NAMALWA (cell line): ENCODE results near the gene HOXB9.

Experiments
- DNase-seq: peaks from one replicate; pipeline ENCODE4 v3.0.0-alpha.2; 2015; ENCODE audit warnings: low spot score

Gene HOXB9

DNA sequence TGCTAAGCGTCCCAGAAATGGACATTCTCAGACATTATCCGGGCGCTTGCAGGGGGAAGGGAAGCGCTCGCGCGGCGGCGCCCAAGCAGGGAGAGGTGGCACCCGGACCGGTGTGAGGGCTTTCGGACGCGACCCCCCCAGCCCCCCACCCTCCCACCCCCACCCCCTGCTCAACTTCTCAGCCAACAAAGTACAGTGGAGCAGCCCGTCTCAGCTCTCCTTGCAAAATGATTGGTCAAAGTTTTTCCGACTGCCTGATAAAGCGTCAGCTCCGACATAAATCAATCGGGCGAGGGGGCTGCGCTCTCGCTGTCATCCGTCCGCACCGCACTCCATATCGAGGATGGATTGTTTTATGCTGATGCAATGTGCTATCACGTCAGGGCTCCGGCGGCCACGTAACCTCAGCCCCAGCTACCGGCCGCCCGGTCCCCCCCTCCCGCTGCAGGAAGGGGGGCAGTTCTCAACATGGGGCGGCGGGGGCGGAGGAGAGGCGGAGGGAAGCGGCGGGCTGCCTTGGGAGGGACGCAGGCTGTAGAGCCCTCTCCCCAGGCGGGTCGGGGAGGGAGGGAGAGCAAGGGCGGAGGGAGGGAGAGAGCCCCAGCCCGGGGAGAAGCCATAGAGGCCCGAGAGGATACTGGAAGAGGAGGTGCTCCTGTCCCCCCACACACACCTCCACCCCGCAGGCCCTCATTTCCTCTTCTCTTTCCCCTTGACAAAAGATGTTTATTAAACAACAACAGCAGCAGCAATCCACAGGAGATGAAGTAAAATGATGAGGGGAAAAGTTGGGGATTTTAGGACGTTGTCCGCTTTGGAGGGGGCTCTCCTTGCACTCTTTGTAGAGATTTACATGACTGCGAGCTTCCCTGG lies at the start of gene HOXB9:
TSS of gene HOXB9 (minus strand) at position 114 of the 873 bp plus-strand sequence. CDS start at position 25, 89 bp downstream.
- no peak for DNase-seq

- DNase-seq: no peak
Observed at GRCh38 chr17:48672340-48672739, 46.2 kb upstream of the HOXB9 start.

GRCh38 chr17:48671697-48672171 lies 45.6 kb upstream of the HOXB9 start:
- DNase-seq: peak; percentile 79

DNA sequence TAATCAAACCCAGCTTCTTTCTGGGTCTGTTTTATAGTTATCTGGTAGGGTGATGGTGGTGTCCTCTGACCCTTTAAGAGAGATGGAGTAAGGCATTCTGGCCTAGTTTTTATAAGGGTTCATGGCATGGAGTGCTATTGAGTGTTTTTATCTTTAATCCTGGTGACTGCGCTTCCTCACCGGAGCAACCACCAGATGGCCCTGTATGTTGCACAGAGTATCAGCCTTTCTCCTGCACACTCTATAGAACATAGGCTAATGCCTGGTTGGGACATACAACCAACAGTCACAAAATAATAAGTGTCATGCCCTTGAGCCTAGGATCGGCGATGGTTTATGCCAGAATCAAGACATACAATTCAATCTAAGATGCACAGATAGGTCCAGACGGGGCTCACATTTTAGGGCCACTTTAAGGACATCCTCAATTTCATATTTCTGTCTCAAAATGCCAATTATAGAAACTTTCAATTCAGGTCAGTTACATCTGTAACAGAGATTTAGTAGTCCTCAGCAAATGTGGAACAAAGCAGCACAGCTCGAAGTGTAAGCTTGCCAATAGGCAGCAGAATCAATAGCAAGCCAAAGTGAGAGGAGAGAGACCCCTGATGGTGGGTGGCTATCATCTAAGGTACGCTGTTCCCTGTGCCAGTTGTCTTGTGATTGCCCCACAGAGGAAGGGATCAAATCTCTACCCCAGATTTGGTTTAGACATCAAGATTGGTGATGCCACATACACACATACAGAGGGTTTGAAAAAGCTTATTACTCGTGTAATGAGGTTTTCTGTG lies 37.2 kb upstream of the HOXB9 start:
- no peak for DNase-seq

GRCh38 chr17:48655913-48656312 lies 29.8 kb upstream of the HOXB9 start:
- no peak for DNase-seq

DNA sequence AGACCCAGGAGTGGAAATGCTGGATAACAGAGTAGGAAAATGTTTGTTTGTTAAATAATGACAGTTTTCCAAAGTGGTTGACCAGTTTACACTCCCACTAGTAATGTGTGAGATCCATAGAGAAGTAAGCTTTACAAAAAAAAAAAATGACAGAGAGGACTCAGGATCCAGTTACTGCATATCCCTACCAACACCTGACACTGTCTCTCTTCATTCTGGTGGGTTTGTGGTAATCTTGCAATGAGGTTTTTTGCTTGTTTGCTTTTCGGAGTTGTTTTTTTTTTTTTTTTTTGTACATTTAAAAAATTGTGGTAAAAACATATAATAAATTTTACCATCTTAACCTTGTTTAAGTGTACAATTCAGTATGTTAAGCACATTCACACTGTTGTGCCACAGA lies 23.6 kb upstream of the HOXB9 start:
- DNase-seq: no peak

DNA sequence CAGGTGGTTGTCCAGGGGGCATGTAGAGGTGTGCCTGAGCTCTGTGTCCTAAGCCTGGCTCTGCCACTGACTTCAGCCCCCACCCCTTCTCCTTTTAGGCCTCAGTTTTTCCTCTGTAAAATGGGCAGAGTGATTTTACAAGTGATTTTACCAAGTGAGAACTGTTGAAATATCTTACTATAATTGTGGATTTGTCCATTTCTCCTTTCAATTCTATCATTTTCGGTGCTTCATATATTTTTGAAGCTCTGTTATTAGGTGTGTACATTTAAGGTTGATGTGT lies 21.7 kb upstream of the HOXB9 start:
- no peak for DNase-seq

DNA sequence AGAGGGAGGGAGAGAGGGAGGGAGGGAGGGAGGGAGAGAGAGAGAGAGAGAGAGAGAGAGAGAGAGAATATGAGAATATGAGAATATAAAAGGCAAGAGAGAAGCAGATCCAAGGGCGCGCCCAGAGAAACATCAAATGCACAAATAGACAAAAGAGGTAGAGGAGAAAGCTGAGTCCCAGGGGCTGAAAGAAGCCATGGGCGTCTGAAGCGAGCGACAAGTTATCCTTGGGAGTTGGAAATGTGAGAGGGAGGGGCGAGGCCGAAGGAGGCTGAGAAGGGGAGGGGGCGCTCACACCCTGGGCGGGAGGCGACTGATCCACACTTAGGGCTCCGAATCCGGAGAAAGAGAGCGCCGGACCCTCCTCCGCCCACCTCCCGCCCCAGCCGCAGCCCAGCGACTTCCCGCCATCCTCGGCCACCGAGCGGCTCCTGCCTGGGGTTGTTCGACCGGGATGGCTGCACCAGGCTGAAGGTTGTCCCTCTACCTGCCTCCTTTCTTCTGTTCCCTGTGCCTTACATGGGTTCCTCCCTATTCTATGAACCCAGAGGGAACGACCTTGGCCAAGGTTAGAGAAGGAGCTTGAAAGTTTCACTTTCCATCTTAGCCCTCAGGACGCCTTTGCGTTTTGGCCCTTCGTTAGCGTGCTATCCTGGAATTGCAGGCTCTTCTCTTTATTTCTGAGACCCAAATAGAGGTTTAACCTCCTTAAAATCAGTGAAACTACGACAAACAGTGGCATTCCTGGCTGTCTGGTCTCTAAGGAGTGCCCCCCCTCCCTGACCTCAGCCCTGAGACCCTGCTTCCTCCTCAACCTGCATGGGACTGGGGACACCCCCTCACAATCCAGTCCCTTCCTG lies 21.2 kb upstream of the HOXB9 start:
- DNase-seq: no peak

DNA sequence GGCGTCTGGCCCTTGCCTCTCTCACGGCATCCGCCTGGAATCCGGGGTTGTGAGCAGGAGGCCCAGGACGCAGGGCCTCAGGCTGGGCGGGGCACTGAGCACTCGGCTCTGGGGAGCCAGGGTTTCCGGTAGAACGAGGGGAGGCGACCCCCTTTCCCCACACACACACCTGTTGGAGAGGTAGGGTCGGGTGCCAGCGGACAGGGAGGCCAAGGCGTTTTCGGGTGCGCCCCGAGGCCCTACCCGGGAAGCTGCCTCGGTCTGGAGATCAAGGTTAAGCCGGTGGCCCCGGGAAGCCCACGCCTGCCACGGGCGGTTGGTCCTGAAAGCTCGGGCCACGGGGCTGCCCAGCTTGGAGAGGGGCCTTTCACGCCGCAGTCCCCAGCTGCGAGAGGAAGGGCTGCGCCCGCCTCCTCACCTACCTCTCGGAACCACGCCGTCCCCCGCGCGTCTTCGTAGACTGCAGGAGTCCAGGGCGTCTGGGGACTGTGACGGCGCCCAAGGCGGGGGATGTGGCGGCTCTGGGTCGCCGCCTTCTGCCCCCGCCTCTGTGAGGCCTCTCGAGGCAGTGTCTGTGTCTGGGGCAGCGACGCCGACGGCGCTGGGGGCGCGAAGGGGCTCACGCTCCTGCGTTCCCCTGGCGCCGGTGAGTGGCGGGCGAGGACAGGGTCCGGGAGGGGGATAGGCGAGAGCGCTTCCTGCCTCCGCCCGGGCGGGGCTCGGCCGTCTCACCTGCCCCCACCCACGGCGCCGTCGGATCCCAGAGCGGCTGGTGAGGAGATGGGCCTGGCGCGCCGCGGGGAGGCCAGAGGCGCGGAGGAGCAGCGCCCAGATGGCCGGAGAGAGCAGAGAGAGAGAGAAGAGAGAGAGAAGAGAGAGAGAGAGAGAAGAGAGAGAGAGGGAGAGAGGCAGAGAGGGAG lies 20.3 kb upstream of the HOXB9 start:
- no peak for DNase-seq

DNA sequence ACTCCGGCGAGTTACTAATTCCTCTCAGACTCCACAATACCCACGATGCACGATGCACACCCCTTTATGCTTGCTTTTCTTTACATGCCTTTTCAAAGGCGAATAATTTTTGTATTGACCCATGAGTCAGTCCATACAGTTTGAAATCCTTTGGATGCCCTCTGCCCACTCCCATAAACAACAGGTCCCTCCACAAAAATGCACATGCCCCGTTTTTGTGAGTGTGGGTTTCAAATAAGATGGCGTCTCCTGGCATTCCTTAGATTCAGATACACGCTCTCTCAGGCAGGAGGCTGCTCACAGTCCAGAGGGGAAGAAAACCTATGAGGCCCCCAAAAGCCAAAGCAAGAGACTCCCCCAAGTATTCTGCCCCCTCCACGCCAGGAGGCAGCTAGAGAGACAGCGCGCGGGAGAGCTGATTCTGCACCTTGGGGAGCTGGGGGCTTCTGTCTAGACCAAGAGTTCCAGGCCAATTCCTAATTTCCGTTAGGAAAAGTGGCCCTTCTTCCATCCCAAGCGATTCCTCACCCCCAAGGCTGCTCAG lies 19.6 kb upstream of the HOXB9 start:
- DNase-seq: no peak

GRCh38 chr17:48644910-48645557 lies 18.9 kb upstream of the HOXB9 start:
- DNase-seq: no peak

DNA sequence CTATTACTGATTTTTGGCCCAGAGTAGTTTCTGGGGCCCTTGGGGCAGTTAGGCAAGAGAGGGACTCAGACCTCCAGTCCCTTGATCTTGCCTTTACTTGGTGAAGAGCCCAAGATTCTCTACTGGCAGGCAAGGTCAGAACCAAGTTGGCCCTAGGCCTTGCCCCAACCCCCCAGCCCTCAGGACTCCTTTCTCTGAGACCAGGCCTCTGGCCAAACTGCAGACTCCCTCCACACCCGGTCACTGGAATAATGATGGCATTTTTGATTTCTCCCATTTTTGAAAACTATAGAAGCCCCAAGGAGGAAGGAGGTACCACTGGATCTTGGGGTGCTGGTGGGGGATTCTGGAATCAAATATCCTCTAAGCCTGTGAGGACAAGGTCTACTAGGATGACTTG lies 18.0 kb upstream of the HOXB9 start:
- no peak for DNase-seq

DNA sequence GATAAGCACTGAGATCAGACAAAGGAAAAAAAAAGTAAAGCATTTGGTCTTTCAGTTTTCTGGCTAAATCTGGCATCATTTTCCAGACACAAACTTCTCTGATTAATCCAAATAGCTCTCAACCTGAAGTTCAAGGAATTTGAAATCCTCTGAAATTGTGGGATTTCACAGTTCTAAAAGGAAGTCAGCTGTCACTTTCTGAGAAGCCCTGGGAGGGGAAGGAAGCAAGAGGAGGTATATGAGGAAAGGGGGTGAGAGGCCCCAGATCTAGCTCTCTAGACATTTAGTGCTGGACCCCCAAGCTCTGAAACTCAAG lies 17.5 kb upstream of the HOXB9 start:
- no peak for DNase-seq

DNA sequence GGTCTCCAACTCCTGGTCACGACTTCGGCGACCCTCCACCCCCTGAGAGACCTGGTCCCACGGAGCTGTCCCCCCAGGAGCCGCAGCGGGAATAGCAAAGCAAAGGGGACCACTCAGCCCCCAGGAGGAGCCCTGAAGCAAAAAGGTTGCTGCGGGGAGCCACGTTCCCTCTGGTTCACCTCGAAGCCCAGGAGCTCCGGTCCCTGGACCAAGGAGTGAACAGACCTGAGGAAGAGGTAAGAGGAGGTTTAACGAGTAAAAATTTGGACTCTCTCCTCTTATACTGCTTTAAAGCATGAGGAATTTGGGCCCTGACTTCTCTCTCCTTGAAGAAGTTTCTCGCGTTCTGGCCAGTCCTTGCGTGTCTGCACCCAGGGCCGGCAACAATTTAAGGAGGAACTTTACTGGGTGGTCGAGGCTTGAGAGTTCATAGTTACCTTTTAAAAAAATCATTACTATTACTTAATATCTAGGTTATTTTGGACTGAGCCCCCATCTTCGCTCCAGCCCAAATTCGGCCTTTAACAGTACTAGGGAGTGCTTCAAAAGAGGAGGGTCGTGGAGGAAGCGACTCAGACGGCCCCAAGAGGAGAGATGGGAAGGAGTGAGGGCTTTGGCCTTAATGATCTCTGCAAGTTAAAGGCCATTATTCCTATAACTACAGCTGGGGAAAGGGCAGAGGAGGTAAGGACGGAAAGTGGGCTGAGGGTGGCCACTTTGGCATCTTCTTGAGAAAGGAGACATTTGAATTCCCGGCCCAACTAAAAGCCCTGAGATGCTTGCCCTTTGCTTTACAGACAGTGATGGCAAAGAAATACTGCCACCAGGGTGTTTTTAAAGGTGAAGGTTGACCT lies 16.9 kb upstream of the HOXB9 start:
- no peak for DNase-seq

DNA sequence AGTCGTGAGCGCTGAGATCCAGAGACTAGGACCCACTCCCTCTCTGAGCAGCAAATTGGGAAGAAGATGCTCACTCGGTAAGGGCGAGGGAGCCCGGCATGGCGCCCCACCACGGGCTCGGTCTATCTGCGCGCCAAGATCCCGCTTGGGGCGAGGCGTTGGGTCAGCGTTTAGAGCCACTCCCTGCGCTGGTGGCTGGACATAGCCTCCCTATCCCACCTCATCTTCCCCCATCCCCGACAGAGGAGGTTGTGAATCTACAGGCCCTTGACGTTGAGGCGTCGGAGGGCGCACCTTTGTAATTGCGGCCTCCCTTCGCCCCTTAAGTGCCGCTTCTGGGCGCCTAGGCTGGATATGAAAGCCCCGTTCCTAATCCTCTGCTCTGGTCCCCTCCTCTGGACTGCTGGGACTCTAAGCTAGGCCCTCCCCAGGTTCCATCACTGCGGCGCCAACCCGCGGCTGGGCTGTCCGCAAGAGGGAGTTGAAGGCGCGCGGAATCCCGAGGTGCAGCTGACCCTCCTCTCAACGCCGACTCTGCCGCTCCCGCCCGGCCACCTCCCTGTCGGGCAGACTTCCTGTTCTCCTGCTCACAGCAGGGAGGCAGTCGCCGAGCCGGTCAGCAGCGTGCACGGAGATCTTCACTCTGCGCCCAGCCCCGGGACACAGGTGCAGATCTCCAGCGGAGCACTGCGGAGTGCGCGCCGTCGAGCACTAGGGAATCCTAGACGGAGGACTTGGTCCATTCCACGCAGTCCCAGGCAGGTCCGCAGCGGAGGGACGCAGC lies 16.1 kb upstream of the HOXB9 start:
- no peak for DNase-seq

GRCh38 chr17:48641541-48642058 lies 15.4 kb upstream of the HOXB9 start:
- peak; percentile 25 for DNase-seq

- DNase-seq: no peak
Observed at GRCh38 chr17:48640858-48641180, 14.7 kb upstream of the HOXB9 start.

DNA sequence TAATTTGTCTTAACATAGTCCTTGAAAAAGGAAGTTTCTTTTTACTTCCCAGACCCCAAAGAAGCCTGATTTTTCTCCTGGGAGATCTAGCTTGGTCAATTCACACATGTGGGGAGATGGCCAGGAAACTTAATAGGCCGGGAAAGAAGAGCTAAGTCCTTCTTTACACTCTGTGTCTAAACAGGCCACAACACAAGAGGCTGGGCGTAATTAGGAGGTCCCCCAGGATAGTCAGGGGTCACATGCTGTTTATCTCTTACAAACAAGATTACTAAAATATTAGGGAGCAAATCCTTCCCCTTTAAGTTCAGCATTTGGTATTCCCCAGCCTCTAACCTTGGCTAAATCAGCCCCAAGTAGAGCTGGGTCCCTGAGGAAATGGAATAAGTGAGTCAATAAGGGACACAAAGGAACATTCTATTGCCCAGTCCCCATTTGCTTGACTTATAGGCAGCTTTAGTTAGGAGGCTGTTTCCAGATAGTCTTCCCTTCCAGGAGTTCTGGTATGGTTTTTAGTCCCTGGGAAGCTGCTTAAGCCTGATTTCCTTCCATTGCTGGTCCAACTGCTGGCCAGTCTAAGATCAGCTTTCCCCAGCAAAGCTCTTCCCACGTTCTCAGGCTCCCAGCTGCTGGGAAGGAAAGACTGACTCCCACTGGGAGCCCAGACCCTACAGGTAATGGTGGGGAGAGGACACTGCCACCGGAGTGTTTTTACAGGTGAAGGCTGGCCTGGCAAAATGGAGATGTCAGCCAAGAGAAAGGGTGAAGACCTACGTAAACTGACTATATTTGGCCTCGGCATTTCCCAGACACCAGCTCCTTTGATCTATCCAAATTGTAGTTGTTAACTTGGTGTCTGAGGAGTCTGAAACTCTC lies 14.1 kb upstream of the HOXB9 start:
- no peak for DNase-seq
